Endodermal cell (in vitro differentiated cells): ENCODE measurements around the gene DOCK4. TPM values are rescaled to one million over a fixed set of nuclear protein-coding genes. Genes with fewer than 3 reads are reported as not detected.

Source experiments
- DNase-seq: peaks from one replicate; pipeline ENCODE4 v3.0.0-alpha.2; 2017
- H3K27ac ChIP-seq: 2 replicates; pipeline ENCODE4 v1.5.1; 2013; ENCODE audit warnings: mild to moderate bottlenecking, low read depth, low read length, moderate library complexity
- H3K27me3 ChIP-seq: 2 replicates; pipeline ENCODE4 v1.6.1; 2013; ENCODE audit warnings: mild to moderate bottlenecking, low read length, moderate library complexity; ENCODE audit not compliant: insufficient read depth, control insufficient read depth, poor library complexity, severe bottlenecking
- H3K36me3 ChIP-seq: 2 replicates; pipeline ENCODE4 v1.7.0; 2013; ENCODE audit warnings: mild to moderate bottlenecking, low read length, moderate library complexity; ENCODE audit not compliant: control insufficient read depth, insufficient read depth
- H3K4me1 ChIP-seq: one replicate; pipeline ENCODE4 v1.7.0; 2013; ENCODE audit warnings: low read length; ENCODE audit not compliant: control insufficient read depth, insufficient read depth
- H3K4me3 ChIP-seq: 2 replicates; pipeline ENCODE4 v1.5.1; 2013; ENCODE audit warnings: mild to moderate bottlenecking, low read length, moderate library complexity
- H3K9ac ChIP-seq: 2 replicates; pipeline ENCODE4 v1.6.1; 2013; ENCODE audit warnings: mild to moderate bottlenecking, low read length, moderate library complexity; ENCODE audit not compliant: poor library complexity, severe bottlenecking; ENCODE audit errors: extremely low read depth
- H3K9me3 ChIP-seq: 2 replicates; pipeline ENCODE4 v1.6.1; 2013; ENCODE audit warnings: mild to moderate bottlenecking, low read length, moderate library complexity; ENCODE audit not compliant: control insufficient read depth
- H3K27ac Mint-ChIP-seq: 2 replicates; pipeline ENCODE4 v1.8.0; 2020; ENCODE audit warnings: mixed read lengths
- H3K27me3 Mint-ChIP-seq: 2 replicates; pipeline ENCODE4 v1.8.0; 2021; ENCODE audit warnings: mild to moderate bottlenecking, mixed read lengths; ENCODE audit not compliant: insufficient read depth
- H3K36me3 Mint-ChIP-seq: 2 replicates; pipeline ENCODE4 v1.8.0; 2020; ENCODE audit warnings: low read depth, mixed read lengths
- H3K4me1 Mint-ChIP-seq: 2 replicates; pipeline ENCODE4 v1.8.0; 2020; ENCODE audit warnings: mixed read lengths
- H3K4me3 Mint-ChIP-seq: 2 replicates; pipeline ENCODE4 v1.8.0; 2020; ENCODE audit warnings: mild to moderate bottlenecking, moderate library complexity, mixed read lengths
- H3K9me3 Mint-ChIP-seq: 2 replicates; pipeline ENCODE4 v1.8.0; 2020; ENCODE audit warnings: mild to moderate bottlenecking, mixed read lengths
- WGBS, 2 experiments: methylation state at CpG; one replicate each; pipeline versions ENCODE4 v1.1.5 to v1.1.7; 2013; ENCODE audit warnings: missing lambda C conversion rate in 2 of 2, mixed read lengths in 1 of 2; ENCODE audit not compliant: insufficient coverage in 1 of 2, insufficient read length in 1 of 2; 5-methylcytosine and 5-hydroxymethylcytosine counted together
- total RNA-seq, 2 donors: library from RNA; stranded (reverse); fragmentation: NEBNext Ultra II Directional in 1 of 2; extraction: Animal tissue kit (Norgen Biotek cat#: 25700) in 1 of 2; gene quantifications; 2 replicates in 1 of 2; 3 replicates in 1 of 2; pipeline ENCODE4 v1.2.1, GENCODE V29; 2021
- TF ChIP-seq, protein P1 (sequence below): fragments of 200-600 bp; sonication (generic); conservative IDR thresholded peaks from 2 replicates; pipeline ENCODE4 v1.5.0; 2021; ENCODE audit warnings: antibody characterized with exemption, mild to moderate bottlenecking

DOCK4 gene
- total RNA-seq, 2 donors from 2014 or later, result 11.2 to 15.3 TPM

DNA sequence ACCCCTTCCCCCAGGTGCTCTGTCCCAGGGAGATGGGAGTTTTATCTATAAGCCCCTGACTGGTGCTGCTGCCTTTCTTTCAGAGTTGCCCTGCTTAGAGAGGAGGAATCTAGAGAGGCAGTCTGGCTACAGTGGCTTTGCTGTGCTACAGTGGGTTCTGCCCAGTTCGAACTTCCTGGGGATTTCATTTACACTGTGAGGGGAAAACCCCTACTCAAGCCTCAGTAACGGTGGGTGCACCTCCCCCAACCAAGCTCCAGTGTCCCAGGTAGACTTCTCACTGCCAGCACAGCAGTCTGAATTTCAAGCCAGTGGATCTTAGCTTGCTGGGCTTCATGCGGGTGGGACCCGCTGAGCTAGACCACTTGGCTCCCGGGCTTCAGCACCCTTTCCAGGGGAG, 500.4 kb downstream of the DOCK4 start:
- DNase-seq, result no peak
- Histone ChIP-seq H3K27me3 (no peaks in the 10 kb centered on the region), H3K36me3 (no peaks in the 10 kb centered on the region), H3K27ac (no peak overlapping the region), H3K9me3 (no peaks in the 10 kb centered on the region), H3K4me3 (no peak overlapping the region), H3K4me1 (no peaks in the 10 kb centered on the region), H3K9ac (no peak overlapping the region)
- TF ChIP-seq, protein P1, sequence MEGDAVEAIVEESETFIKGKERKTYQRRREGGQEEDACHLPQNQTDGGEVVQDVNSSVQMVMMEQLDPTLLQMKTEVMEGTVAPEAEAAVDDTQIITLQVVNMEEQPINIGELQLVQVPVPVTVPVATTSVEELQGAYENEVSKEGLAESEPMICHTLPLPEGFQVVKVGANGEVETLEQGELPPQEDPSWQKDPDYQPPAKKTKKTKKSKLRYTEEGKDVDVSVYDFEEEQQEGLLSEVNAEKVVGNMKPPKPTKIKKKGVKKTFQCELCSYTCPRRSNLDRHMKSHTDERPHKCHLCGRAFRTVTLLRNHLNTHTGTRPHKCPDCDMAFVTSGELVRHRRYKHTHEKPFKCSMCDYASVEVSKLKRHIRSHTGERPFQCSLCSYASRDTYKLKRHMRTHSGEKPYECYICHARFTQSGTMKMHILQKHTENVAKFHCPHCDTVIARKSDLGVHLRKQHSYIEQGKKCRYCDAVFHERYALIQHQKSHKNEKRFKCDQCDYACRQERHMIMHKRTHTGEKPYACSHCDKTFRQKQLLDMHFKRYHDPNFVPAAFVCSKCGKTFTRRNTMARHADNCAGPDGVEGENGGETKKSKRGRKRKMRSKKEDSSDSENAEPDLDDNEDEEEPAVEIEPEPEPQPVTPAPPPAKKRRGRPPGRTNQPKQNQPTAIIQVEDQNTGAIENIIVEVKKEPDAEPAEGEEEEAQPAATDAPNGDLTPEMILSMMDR, result no peak
- H3K9me3 Mint-ChIP-seq, result peaks cover 17% of the 10 kb centered on the region
- H3K27ac Mint-ChIP-seq, result no peak overlapping the region
- no peaks in the 10 kb centered on the region for H3K36me3 Mint-ChIP-seq
- no peaks in the 10 kb centered on the region for H3K4me1 Mint-ChIP-seq
- WGBS, 2 experiments, result 89 to 98% methylated on average over 3 to 5 of the region's 5 CpGs
- peaks cover 8% of the 10 kb centered on the region for H3K27me3 Mint-ChIP-seq
- H3K4me3 Mint-ChIP-seq, result no peak overlapping the region

DNA sequence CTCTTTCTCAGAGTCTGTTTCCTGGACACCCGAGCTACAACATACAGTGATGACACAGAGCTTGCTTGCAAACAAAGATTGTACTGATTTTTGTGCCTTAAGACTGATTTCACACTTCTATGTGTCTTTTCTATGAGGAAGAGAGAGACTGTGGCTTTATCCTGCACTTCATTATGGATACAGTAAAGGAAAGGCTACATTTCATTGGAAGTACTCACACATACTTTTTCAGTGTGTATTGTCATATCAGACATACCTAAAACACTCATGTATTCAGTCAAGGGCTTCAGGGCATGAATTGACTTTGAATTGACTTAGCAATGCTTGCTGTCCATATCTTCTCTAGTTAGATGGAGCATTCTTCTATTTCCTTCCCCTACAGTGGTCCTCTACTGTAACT, 508.4 kb downstream of the DOCK4 start:
- H3K9me3 ChIP-seq, result no peaks in the 10 kb centered on the region
- H3K9ac ChIP-seq, result no peak overlapping the region
- H3K4me1 Mint-ChIP-seq, result no peaks in the 10 kb centered on the region
- no peaks in the 10 kb centered on the region for H3K36me3 ChIP-seq
- H3K27me3 Mint-ChIP-seq, result peaks cover 11% of the 10 kb centered on the region
- no peaks in the 10 kb centered on the region for H3K27me3 ChIP-seq
- H3K4me3 ChIP-seq, result no peak overlapping the region
- H3K4me1 ChIP-seq, result no peaks in the 10 kb centered on the region
- no peak overlapping the region for H3K27ac Mint-ChIP-seq
- 77% methylated on average over 1 of the region's 1 CpG; no CpG with 5 or more reads in 1 of the 2 experiments for WGBS, 2 experiments
- no peak overlapping the region for H3K4me3 Mint-ChIP-seq
- DNase-seq, result no peak
- H3K9me3 Mint-ChIP-seq, result no peaks in the 10 kb centered on the region
- H3K27ac ChIP-seq, result no peak overlapping the region
- TF ChIP-seq, protein P1, result no peak
- no peaks in the 10 kb centered on the region for H3K36me3 Mint-ChIP-seq

DNA sequence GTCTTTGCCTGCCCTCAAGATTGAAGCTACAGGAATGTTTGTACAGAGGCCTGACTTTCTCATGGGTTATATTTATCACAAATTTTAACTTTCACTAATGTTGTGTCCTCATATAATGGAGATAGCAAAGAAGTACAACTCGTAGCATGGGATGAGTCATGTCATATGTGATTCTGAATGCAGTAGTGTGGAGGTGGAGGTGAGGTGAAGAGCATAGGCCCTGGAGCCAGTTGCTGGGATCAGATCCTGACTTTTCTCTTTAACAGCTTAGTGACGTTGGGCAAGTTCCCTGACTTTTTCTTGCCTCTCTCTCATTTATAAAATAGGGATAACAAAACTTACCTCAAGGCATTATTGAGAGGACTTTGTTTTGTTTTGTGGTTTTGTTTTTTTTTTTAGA, 511.8 kb downstream of the DOCK4 start:
- Histone ChIP-seq H3K27ac (no peak overlapping the region), H3K4me3 (no peak overlapping the region), H3K9ac (no peak overlapping the region), H3K9me3 (no peaks in the 10 kb centered on the region), H3K36me3 (no peaks in the 10 kb centered on the region), H3K27me3 (no peaks in the 10 kb centered on the region), H3K4me1 (no peaks in the 10 kb centered on the region)
- DNase-seq, result no peak
- Mint-ChIP-seq H3K4me1 (no peaks in the 10 kb centered on the region), H3K27ac (no peak overlapping the region), H3K27me3 (peaks cover 13% of the 10 kb centered on the region), H3K9me3 (no peaks in the 10 kb centered on the region), H3K36me3 (no peaks in the 10 kb centered on the region), H3K4me3 (no peak overlapping the region)
- WGBS, 2 experiments, result 83 to 98% methylated on average over 1 to 2 of the region's 2 CpGs
- TF ChIP-seq, protein P1, result no peak
